K562 (cell line): ENCODE data around the gene INPP5E. TPM values are rescaled to one million over a fixed set of nuclear protein-coding genes. Genes with fewer than 3 reads are reported as not detected.

Experiments used
- CBFB ChIP-seq: sonication (generic); formaldehyde crosslinking; IDR thresholded peaks from 2 replicates; pipeline ENCODE4 v1.4.0; 2020; ENCODE audit warnings: mild to moderate bottlenecking, missing genetic modification reagents
- ELF1 ChIP-seq: fragments of 200-800 bp; sonication (Bioruptor generic); IDR thresholded peaks from 2 replicates; pipeline ENCODE4 v1.6.1; 2016; ENCODE audit warnings: missing genetic modification characterization, missing compliant biosample characterization
- NFRKB ChIP-seq: fragments of 450-650 bp; IDR thresholded peaks from 2 replicates; pipeline ENCODE4 v1.6.1; 2016; ENCODE audit warnings: low read depth
- PHF8 ChIP-seq: fragments of 200-600 bp; sonication (generic); IDR thresholded peaks from 2 replicates; pipeline ENCODE4 v1.6.1; 2012; ENCODE audit warnings: mixed run types, mild to moderate bottlenecking, inconsistent platforms, low read length, moderate library complexity, borderline replicate concordance
- POLR2A ChIP-seq: fragments of 450-650 bp; conservative IDR thresholded peaks from 2 replicates; pipeline ENCODE4 v1.6.1; 2016
- SMAD3 ChIP-seq: fragments of 450-650 bp; formaldehyde crosslinking; conservative IDR thresholded peaks from 2 replicates; pipeline ENCODE4 v1.4.0; 2020; ENCODE audit warnings: mild to moderate bottlenecking
- SMARCB1 ChIP-seq: IDR thresholded peaks from 2 replicates; pipeline ENCODE4 v1.6.1; 2011; ENCODE audit warnings: improper control_type of control experiment, low read depth; ENCODE audit not compliant: insufficient read length
- ZBTB17 ChIP-seq: fragments of 450-650 bp; formaldehyde crosslinking; IDR thresholded peaks from 2 replicates; pipeline ENCODE4 v1.4.0; 2020; ENCODE audit warnings: mild to moderate bottlenecking
- ZFP30 ChIP-seq: fragments of 250-450 bp; sonication (Bioruptor Pico); IDR thresholded peaks from 2 replicates; pipeline ENCODE4 v1.8.0; 2022; ENCODE audit warnings: moderate library complexity, mild to moderate bottlenecking, inconsistent platforms, borderline replicate concordance
- ZNF282 ChIP-seq: sonication (generic); formaldehyde crosslinking; IDR thresholded peaks from 2 replicates; pipeline ENCODE4 v1.8.1; 2023; ENCODE audit warnings: missing genetic modification reagents
- ZNF699 ChIP-seq: fragments of 250-450 bp; sonication (Bioruptor Pico); IDR thresholded peaks from 2 replicates; pipeline ENCODE4 v1.8.0; 2021; ENCODE audit warnings: mild to moderate bottlenecking, moderate library complexity; ENCODE audit not compliant: insufficient replicate concordance
- polyA plus RNA-seq, 8 experiments: library from polyadenylated mRNA; depleted of rRNA in 4 of 8; stranded (reverse) in 5 of 8; unstranded in 3 of 8; fragments of >200 nt; fragmentation: Nextera tagmentation in 2 of 8; fragmentation: Illumina TruSeq in 1 of 8; extraction: Ambion mirVana in 2 of 8; extraction: Trizol in 1 of 8; gene quantifications; 2 replicates each; pipeline versions ENCODE4 v1.2.1 to v1.2.3, GENCODE V29; 2011 to 2014; ENCODE audit warnings: inconsistent platforms in 1 of 8, missing spikeins in 1 of 8
- total RNA-seq, 7 experiments: library from RNA; depleted of rRNA in 6 of 7; stranded (reverse); fragments of >200 nt in 6 of 7; fragmentation: Illumina TruSeq in 2 of 7; extraction: Trizol in 2 of 7; gene quantifications; 2 replicates each; pipeline versions ENCODE4 v1.2.1 to v1.2.3, GENCODE V29; 2011 to 2021; ENCODE audit warnings: low replicate concordance in 1 of 7
- TF ChIP-seq, protein P1 (sequence below): sonication (generic); formaldehyde crosslinking; IDR thresholded peaks from 2 replicates; pipeline ENCODE4 v1.8.0; 2022; ENCODE audit warnings: mild to moderate bottlenecking, missing genetic modification reagents
- TF ChIP-seq, protein P2 (sequence below): sonication (generic); formaldehyde crosslinking; IDR thresholded peaks from 2 replicates; pipeline ENCODE4 v1.4.0; 2020; ENCODE audit warnings: mild to moderate bottlenecking, missing genetic modification reagents
- TF ChIP-seq, protein P3 (sequence below): fragments of 250-450 bp; sonication (Bioruptor Pico); IDR thresholded peaks from 2 replicates; pipeline ENCODE4 v1.9.0; 2021; ENCODE audit warnings: mild to moderate bottlenecking
- TF ChIP-seq, protein P4 (sequence below): fragments of 450-650 bp; IDR thresholded peaks from 2 replicates; pipeline ENCODE4 v1.6.1; 2016; ENCODE audit warnings: mild to moderate bottlenecking
- TF ChIP-seq, protein P5 (sequence below): sonication (generic); formaldehyde crosslinking; IDR thresholded peaks from 2 replicates; pipeline ENCODE4 v1.8.1; 2023; ENCODE audit warnings: mild to moderate bottlenecking, missing genetic modification reagents
- TF ChIP-seq, protein P6 (sequence below), 2 experiments: fragments of 250-450 bp in 1 of 2; fragments of 450-650 bp in 1 of 2; sonication (Bioruptor Pico) in 1 of 2; IDR thresholded peaks; 2 replicates each; pipeline versions ENCODE4 v1.6.1 to v1.8.0; 2016 to 2021; ENCODE audit warnings: mild to moderate bottlenecking in 2 of 2, moderate library complexity in 2 of 2, missing compliant biosample characterization in 1 of 2, missing genetic modification characterization in 1 of 2

The INPP5E gene
- total and polyA plus RNA-seq, 9 of the 15 experiments (the other 6 are each of a cell fraction or from before 2014, with no cell fraction given), result 0.38 to 17.4 (median 4.9) TPM

DNA sequence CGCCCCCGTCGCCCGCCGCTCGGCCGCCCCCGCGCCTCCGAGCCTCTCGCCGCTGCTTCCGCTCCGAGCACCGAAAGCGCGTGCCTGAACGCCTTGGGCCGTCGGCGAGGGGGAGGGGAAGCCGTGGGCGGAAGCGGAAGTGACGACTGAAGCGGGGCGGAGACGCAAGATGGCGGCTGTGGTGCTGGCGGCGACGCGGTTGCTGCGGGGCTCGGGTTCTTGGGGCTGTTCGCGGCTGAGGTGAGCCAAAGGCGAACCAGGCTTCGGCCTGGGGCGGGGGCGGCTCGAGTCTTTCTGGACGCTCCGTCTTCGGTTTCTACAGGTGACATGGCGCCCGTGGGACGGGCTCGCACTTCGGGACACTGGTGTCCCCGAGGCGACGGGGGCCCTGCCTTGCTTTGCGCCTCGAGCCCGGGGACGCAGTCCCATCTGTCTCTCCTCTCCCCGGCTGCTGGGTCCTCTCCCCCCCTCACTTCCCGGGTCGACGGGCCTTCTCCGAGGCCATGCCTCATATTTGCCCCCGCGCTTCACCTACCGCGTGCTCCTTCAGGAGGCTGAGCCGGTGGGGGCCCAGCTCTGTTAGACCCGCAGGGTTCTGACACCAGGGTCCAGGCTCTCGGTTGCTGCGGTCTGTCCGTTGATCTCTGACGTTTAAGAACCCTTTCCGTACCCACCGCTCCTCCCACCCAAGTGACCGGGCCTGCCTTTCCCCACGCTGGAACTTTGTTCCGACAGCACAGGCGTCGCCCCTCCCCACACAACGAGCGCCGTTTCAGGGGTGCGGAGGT lies 29.0 kb downstream of the INPP5E start, which contains the start of the genes ENTR1 and PMPCA (continued):
- TF ChIP-seq, protein P1, sequence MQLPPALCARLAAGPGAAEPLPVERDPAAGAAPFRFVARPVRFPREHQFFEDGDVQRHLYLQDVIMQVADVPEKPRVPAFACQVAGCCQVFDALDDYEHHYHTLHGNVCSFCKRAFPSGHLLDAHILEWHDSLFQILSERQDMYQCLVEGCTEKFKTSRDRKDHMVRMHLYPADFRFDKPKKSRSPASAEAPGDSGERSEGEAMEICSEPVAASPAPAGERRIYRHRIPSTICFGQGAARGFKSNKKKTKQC (CRISPR knock-in tag), result 0 out of 2 replicates have a peak, but pooled peaks have one; percentile 10
- TF ChIP-seq CBFB (CRISPR knock-in tag) (no peak), SMARCB1 (no peak), ZBTB17 (peak; percentile 57; the same call in 1 of the 2 replicates), ZFP30 (CRISPR knock-in tag) (no peak), ZNF282 (CRISPR knock-in tag) (no peak), ELF1 (tag) (peak; percentile 84), ZNF699 (CRISPR knock-in tag) (no peak), PHF8 (peak; percentile 90), POLR2A (peak; percentile 94), SMAD3 (CRISPR knock-in tag) (no peak), NFRKB (peak; percentile 63; the same call in 1 of the 2 replicates)
- TF ChIP-seq, protein P2, sequence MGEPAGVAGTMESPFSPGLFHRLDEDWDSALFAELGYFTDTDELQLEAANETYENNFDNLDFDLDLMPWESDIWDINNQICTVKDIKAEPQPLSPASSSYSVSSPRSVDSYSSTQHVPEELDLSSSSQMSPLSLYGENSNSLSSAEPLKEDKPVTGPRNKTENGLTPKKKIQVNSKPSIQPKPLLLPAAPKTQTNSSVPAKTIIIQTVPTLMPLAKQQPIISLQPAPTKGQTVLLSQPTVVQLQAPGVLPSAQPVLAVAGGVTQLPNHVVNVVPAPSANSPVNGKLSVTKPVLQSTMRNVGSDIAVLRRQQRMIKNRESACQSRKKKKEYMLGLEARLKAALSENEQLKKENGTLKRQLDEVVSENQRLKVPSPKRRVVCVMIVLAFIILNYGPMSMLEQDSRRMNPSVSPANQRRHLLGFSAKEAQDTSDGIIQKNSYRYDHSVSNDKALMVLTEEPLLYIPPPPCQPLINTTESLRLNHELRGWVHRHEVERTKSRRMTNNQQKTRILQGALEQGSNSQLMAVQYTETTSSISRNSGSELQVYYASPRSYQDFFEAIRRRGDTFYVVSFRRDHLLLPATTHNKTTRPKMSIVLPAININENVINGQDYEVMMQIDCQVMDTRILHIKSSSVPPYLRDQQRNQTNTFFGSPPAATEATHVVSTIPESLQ, result no peak
- TF ChIP-seq, protein P3, sequence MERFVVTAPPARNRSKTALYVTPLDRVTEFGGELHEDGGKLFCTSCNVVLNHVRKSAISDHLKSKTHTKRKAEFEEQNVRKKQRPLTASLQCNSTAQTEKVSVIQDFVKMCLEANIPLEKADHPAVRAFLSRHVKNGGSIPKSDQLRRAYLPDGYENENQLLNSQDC (CRISPR knock-in tag), result 0 out of 2 replicates have a peak, but pooled peaks have one; percentile 4
- TF ChIP-seq, protein P4, sequence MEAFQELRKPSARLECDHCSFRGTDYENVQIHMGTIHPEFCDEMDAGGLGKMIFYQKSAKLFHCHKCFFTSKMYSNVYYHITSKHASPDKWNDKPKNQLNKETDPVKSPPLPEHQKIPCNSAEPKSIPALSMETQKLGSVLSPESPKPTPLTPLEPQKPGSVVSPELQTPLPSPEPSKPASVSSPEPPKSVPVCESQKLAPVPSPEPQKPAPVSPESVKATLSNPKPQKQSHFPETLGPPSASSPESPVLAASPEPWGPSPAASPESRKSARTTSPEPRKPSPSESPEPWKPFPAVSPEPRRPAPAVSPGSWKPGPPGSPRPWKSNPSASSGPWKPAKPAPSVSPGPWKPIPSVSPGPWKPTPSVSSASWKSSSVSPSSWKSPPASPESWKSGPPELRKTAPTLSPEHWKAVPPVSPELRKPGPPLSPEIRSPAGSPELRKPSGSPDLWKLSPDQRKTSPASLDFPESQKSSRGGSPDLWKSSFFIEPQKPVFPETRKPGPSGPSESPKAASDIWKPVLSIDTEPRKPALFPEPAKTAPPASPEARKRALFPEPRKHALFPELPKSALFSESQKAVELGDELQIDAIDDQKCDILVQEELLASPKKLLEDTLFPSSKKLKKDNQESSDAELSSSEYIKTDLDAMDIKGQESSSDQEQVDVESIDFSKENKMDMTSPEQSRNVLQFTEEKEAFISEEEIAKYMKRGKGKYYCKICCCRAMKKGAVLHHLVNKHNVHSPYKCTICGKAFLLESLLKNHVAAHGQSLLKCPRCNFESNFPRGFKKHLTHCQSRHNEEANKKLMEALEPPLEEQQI, result no peak
- TF ChIP-seq, protein P5, sequence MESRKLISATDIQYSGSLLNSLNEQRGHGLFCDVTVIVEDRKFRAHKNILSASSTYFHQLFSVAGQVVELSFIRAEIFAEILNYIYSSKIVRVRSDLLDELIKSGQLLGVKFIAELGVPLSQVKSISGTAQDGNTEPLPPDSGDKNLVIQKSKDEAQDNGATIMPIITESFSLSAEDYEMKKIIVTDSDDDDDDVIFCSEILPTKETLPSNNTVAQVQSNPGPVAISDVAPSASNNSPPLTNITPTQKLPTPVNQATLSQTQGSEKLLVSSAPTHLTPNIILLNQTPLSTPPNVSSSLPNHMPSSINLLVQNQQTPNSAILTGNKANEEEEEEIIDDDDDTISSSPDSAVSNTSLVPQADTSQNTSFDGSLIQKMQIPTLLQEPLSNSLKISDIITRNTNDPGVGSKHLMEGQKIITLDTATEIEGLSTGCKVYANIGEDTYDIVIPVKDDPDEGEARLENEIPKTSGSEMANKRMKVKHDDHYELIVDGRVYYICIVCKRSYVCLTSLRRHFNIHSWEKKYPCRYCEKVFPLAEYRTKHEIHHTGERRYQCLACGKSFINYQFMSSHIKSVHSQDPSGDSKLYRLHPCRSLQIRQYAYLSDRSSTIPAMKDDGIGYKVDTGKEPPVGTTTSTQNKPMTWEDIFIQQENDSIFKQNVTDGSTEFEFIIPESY (CRISPR knock-in tag), result 0 out of 2 replicates have a peak, but pooled peaks have one; percentile 35
- TF ChIP-seq, protein P6, sequence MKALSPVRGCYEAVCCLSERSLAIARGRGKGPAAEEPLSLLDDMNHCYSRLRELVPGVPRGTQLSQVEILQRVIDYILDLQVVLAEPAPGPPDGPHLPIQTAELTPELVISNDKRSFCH (CRISPR knock-in tag; IDR thresholded peaks at IDR 0.05), result no peak
- TF ChIP-seq, protein P6 (tag; IDR thresholded peaks at IDR 0.05), result no peak
